Activated CD8-positive, alpha-beta T cell treated with anti-CD3 and anti-CD28 coated beads, Interleukin-2, amount 10 ng/mL, durations not matched to agents 7 days and 5 days (primary cell): ENCODE results near the gene ADCY4. TPM values are rescaled to one million over a fixed set of nuclear protein-coding genes. Genes with fewer than 3 reads are reported as not detected.

Experiments used
- ATAC-seq: fragments of 150-1000 bp; cut with Tn5 transposase; one replicate; pipeline ENCODE4 v1.10.0; 2021; ENCODE audit warnings: moderate library complexity
- CTCF ChIA-PET: fragments of 350-600 bp; sonication (Branson Sonifier 250); formaldehyde crosslinking; loops from one replicate; lab custom pipeline; 2021; ENCODE audit warnings: antibody characterized with exemption; lab: Charles Lee
- POLR2A ChIA-PET: fragments of 350-600 bp; sonication (Branson Sonifier 250); formaldehyde crosslinking; loops from one replicate; lab custom pipeline; 2021; ENCODE audit warnings: antibody characterized with exemption; lab: Charles Lee
- DNase-seq: peaks from one replicate; pipeline ENCODE4 v3.0.0-alpha.2; 2020
- H3K27ac Mint-ChIP-seq: one replicate; pipeline ENCODE4 v1.8.0; 2021; ENCODE audit warnings: mild to moderate bottlenecking, mixed read lengths
- H3K27me3 Mint-ChIP-seq: one replicate; pipeline ENCODE4 v1.8.0; 2021; ENCODE audit warnings: low read depth, mixed read lengths
- H3K36me3 Mint-ChIP-seq: one replicate; pipeline ENCODE4 v1.8.0; 2021; ENCODE audit warnings: low read depth, mixed read lengths
- H3K4me1 Mint-ChIP-seq: one replicate; pipeline ENCODE4 v1.8.0; 2021; ENCODE audit warnings: low read depth, mixed read lengths
- H3K4me3 Mint-ChIP-seq: one replicate; pipeline ENCODE4 v1.8.0; 2021; ENCODE audit warnings: mild to moderate bottlenecking, mixed read lengths
- H3K9me3 Mint-ChIP-seq: one replicate; pipeline ENCODE4 v1.8.0; 2022; ENCODE audit warnings: mixed read lengths; ENCODE audit not compliant: insufficient read depth
- total RNA-seq, 2 experiments: library from RNA; stranded (reverse); gene quantifications; one replicate each; pipeline ENCODE4 v1.2.3, GENCODE V29; 2021

The ADCY4 gene
- total RNA-seq, 2 experiments from 2014 or later = 3.4 to 4.7 TPM

DNA sequence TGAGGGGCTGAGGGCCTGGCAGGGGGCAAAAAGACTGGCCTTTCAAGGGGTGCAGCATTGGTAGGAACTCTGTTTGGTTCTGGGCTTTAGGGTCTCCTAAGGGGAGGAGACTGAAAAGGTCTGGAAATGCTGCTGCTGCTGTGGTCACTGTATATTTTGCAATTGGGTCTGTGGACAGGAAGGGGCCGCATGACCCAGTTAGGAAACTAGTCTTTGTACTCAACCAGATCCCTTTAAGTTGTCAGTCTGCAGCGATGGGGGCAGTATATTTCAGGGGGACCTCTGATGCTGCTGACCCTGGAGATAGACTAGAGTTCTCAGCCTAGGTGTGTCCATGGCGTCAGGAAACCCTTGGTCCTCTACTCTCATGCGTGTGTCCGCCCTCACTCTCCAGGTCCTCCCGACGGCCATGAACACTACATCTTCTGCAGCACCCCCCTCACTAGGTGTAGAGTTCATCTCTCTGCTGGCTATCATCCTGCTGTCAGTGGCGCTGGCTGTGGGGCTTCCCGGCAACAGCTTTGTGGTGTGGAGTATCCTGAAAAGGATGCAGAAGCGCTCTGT is 19.5 kb downstream of the ADCY4 start:
- Mint-ChIP-seq H3K4me3 (no peak overlapping the region), H3K27me3 (peaks cover 15% of the 10 kb centered on the region), H3K4me1 (peaks cover 61% of the 10 kb centered on the region), H3K27ac (peak overlapping the region; percentile 39), H3K36me3 (peaks cover 45% of the 10 kb centered on the region), H3K9me3 (no peaks in the 10 kb centered on the region)
- ChIA-PET POLR2A (no interaction called here), CTCF (interaction anchor here (9.2 kb wide), 1 partner anchor 15 kb away, joined by 142 read pairs; the partner anchor contains the start of gene ADCY4)
- DNase-seq = no peak
- ATAC-seq = no peak

DNA sequence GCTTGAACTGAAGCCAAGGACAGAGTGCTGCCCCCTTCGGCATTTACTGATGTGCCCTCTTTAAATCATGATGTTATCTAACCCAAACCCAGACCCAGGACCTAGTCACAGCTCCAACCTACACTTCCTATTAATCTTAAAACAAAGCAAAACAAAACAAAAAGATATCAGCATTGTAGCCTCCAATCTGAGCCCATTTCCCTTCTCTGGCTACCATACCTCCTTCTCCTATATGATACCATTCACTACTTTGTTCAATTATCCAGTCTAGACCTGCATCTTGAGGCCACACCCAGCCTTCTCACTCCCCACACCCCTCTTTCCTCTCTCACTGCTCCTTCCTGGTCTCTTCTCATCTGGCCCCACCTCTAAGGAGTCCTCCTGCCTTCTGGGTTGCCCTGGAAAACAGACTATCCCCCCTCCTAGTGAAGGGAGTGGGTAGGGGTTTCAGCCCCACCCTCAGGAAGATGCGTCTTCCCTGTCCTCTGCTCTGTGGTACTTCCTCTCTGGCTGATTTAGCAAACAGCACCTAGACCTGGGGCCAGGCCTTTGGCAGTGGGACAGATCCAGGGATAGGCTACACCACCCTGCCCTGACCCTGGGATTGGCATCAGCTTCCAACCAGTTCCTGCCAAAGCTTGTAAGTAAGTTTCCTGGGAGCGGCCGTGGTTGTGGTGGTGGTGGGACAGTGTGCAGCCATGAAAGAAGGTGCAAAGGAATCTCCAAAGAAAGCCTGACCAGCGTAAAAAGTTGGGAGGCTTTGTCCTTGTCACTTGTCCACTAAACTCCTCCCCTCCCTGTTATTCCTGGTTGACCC is 20.3 kb downstream of the ADCY4 start:
- peaks cover 48% of the 10 kb centered on the region for H3K36me3 Mint-ChIP-seq
- peak overlapping the region; percentile 72 for H3K4me3 Mint-ChIP-seq
- no peak for DNase-seq
- ChIA-PET CTCF (interaction anchor here (1.3 to 26.4 kb wide), 5 partner anchors 8 to 116 kb away, joined by 3 to 801 read pairs (median 94); partner anchors contain the start of genes ADCY4, CBLN3, GMPR2 and KHNYN), POLR2A (interaction anchor here (1.2 to 4.4 kb wide), 4 partner anchors 14 to 116 kb away, joined by 3 to 23 read pairs (median 5); partner anchors contain the start of genes CBLN3, KHNYN and TINF2)
- ATAC-seq = no peak
- peaks cover 9% of the 10 kb centered on the region for H3K27me3 Mint-ChIP-seq
- H3K27ac Mint-ChIP-seq = peak overlapping the region; percentile 94
- H3K9me3 Mint-ChIP-seq = no peaks in the 10 kb centered on the region
- H3K4me1 Mint-ChIP-seq = peaks cover 69% of the 10 kb centered on the region

DNA sequence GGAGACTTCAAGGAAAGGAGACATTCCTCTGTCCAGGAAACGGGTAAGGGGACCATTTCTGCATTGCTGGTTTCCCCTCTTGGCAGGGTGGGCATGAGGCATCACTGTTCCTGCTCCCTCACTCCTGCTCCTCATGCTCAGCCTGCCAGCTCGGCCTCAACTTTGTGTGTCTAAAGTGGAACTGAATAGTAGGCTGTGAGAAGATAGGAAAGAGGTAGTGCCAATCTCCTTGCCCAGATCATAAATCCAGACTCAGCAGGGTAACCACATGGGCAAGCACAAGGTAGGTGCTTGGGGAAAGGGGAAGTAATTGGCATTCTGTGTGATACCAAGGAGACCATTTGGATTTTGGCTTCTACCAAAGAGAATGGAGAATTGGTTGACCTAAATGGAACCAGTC is 21.0 kb downstream of the ADCY4 start:
- Mint-ChIP-seq H3K27me3 (peaks cover 6% of the 10 kb centered on the region), H3K4me3 (peak overlapping the region; percentile 72), H3K4me1 (peaks cover 75% of the 10 kb centered on the region), H3K9me3 (no peaks in the 10 kb centered on the region), H3K36me3 (peaks cover 54% of the 10 kb centered on the region), H3K27ac (peak overlapping the region; percentile 94)
- DNase-seq (no peak), ATAC-seq (no peak)
- POLR2A ChIA-PET = interaction anchor here (1.2 to 4.4 kb wide), 4 partner anchors 15 to 117 kb away, joined by 3 to 23 read pairs (median 5); partner anchors contain the start of genes CBLN3, KHNYN and TINF2
- CTCF ChIA-PET = interaction anchor here (0.8 to 26.4 kb wide), 6 partner anchors 9 to 117 kb away, joined by 3 to 801 read pairs (median 50); partner anchors contain the start of genes ADCY4, CBLN3, GMPR2 and KHNYN

DNA sequence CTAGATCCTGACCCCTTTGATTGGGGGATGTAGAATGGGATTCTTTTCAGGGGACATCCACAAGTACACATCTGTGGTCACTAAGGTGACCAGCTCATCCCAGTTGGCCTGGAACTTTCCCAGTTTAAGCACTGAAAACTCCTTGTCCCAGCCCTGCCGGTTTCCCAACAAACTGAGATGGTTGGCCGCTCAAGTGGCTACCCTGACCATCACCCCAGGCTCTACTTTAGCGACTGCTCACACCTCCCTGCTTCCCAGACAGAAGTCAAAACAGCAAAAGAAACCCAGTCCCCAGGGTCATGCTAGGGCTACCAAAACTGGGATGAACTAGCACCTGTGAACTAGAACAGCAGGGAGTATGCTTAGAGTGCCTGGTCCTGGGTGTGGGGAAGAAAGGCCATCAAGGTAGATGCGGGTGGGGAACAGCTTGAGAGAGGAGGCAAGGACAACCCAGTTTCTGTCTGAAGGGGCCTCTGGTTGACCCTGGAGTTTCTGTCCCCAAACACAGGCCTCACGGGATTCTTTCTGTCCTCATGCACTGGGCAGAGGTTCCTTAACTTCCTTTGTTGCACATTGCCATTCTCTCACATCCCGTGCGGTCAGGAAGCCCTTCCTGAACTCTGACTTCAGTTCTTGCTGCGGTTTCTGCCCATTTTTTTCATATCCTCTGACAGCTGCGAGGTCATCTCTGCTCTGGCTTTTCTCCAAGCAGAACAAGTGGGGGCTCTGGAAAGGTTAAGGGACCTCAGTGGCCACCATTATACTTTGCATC is 21.9 kb downstream of the ADCY4 start:
- POLR2A ChIA-PET = interaction anchor here (0.6 to 4.4 kb wide), 8 partner anchors 10 to 1347 kb away, joined by 3 to 23 read pairs (median 4); partner anchors contain the start of genes CBLN3, DHRS1, KHNYN and NOP9
- ATAC-seq = no peak

DNA sequence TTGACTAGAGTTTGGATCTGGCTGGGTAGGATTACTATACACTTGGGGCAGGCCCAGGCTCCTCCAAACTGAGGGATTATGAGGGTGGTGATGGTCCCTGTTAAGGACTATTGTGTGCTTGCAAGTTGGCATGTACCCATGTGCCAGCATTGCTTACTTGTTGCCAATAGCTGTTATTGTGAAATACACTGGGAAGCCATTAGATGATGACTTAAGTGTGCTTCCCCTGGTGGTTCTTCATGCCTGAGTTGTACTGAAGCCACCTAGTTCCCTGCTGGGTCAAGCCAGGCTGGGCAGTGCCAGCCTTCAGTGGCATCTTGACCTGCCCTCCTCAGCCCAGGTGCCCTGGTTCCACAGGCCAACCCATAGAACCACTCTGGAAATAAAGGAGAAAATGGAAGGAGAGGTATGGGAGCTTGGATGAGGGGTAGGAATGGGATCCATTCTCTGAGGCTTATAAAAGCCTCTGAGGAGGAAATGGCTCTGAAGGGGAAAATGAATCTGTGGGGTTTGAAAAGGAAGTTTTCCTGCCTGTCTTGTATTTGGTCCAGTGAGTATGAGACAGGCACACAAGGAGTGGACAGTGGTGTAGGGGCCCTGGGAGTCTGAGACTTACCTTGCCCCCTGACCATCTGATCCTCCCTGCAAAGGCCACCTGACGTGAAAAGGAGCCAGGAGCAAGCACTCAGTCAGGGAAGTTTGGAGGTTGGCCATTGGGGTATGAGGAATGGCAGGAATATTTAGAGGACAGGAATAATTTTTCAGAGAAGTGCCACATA is 22.8 kb downstream of the ADCY4 start:
- no peak for ATAC-seq
- POLR2A ChIA-PET = interaction anchor here (0.6 to 4.4 kb wide), 9 partner anchors 9 to 231 kb away, joined by 3 to 23 read pairs (median 4); partner anchors contain the start of genes CBLN3, DHRS1, KHNYN and NOP9
- DNase-seq = no peak
- CTCF ChIA-PET = interaction anchor here (0.9 to 26.4 kb wide), 10 partner anchors 10 to 175 kb away, joined by 3 to 801 read pairs (median 72); partner anchors contain the start of genes ADCY4, CBLN3, DHRS1 and GMPR2
- Mint-ChIP-seq H3K9me3 (no peaks in the 10 kb centered on the region), H3K27me3 (no peaks in the 10 kb centered on the region), H3K4me1 (peaks cover 85% of the 10 kb centered on the region), H3K36me3 (peaks cover 65% of the 10 kb centered on the region), H3K4me3 (peak overlapping the region; percentile 72), H3K27ac (peak overlapping the region; percentile 94)

More for the DNA sequence above, 21.9 kb downstream of the ADCY4 start:
- DNase-seq = peak; percentile 72
- Mint-ChIP-seq H3K36me3 (peaks cover 63% of the 10 kb centered on the region), H3K9me3 (no peaks in the 10 kb centered on the region), H3K4me3 (peak overlapping the region; percentile 72), H3K27me3 (peaks cover 2% of the 10 kb centered on the region), H3K27ac (peak overlapping the region; percentile 94), H3K4me1 (peaks cover 83% of the 10 kb centered on the region)
- CTCF ChIA-PET = interaction anchor here (0.8 to 26.4 kb wide), 9 partner anchors 9 to 124 kb away, joined by 3 to 801 read pairs (median 87); partner anchors contain the start of genes ADCY4, CBLN3, DHRS1 and GMPR2

DNA sequence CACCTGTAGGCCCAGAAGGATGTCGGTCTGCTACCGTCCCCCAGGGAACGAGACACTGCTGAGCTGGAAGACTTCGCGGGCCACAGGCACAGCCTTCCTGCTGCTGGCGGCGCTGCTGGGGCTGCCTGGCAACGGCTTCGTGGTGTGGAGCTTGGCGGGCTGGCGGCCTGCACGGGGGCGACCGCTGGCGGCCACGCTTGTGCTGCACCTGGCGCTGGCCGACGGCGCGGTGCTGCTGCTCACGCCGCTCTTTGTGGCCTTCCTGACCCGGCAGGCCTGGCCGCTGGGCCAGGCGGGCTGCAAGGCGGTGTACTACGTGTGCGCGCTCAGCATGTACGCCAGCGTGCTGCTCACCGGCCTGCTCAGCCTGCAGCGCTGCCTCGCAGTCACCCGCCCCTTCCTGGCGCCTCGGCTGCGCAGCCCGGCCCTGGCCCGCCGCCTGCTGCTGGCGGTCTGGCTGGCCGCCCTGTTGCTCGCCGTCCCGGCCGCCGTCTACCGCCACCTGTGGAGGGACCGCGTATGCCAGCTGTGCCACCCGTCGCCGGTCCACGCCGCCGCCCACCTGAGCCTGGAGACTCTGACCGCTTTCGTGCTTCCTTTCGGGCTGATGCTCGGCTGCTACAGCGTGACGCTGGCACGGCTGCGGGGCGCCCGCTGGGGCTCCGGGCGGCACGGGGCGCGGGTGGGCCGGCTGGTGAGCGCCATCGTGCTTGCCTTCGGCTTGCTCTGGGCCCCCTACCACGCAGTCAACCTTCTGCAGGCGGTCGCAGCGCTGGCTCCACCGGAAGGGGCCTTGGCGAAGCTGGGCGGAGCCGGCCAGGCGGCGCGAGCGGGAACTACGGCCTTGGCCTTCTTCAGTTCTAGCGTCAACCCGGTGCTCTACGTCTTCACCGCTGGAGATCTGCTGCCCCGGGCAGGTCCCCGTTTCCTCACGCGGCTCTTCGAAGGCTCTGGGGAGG is 23.9 kb downstream of the ADCY4 start, which contains the start of gene LTB4R:
TSS of gene LTB4R (plus strand) at position 857 of the 959 bp plus-strand sequence. CDS start 4,150 bp downstream, outside the sequence.
- peak within 1 kb of the TSS; percentile 72 for H3K4me3 Mint-ChIP-seq
- CTCF ChIA-PET = interaction anchor here (0.8 to 26.4 kb wide), 14 partner anchors 11 to 174 kb away, joined by 3 to 801 read pairs (median 8); partner anchors contain the start of genes ADCY4, CBLN3, DHRS1 and GMPR2
- DNase-seq = peak; percentile 77
- peaks cover 84% of the 10 kb centered on the region for H3K4me1 Mint-ChIP-seq
- peaks cover 75% of the 10 kb centered on the region for H3K36me3 Mint-ChIP-seq
- H3K9me3 Mint-ChIP-seq = no peaks in the 10 kb centered on the region
- peak; percentile 89 for ATAC-seq
- H3K27ac Mint-ChIP-seq = peak within 1 kb of the TSS; percentile 94
- POLR2A ChIA-PET = interaction anchor here (0.6 to 4.4 kb wide), 18 partner anchors 8 to 230 kb away, joined by 3 to 23 read pairs (median 4); partner anchors contain the start of genes CBLN3, CHMP4A, DHRS1 and IRF9
- no peaks in the 10 kb centered on the region for H3K27me3 Mint-ChIP-seq

DNA sequence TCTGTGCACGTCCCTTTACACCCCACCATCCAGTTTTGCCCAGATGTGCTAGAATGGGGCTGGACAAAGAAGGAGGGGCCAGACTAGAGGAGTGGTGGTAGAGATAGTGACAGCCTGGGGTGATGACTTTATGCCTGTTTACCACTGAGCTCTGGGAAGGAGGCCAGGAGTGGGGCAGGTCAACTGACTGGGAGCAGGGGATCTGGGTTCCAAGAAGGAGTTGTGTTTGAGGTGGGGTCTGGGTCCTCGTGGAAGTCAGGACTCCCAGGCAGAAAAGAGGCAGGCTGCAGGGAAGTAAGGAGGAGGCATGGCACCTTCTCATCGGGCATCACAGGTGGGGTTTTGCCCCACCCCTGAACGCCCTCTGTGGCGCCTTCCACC is 24.6 kb downstream of the ADCY4 start:
- Mint-ChIP-seq H3K4me3 (peak overlapping the region; percentile 72), H3K4me1 (peaks cover 78% of the 10 kb centered on the region), H3K36me3 (peaks cover 76% of the 10 kb centered on the region), H3K27ac (peak overlapping the region; percentile 94), H3K27me3 (no peaks in the 10 kb centered on the region), H3K9me3 (no peaks in the 10 kb centered on the region)
- ATAC-seq = no peak
- no peak for DNase-seq
- POLR2A ChIA-PET = interaction anchor here (0.6 to 4.4 kb wide), 13 partner anchors 8 to 174 kb away, joined by 3 to 23 read pairs (median 4); partner anchors contain the start of genes CBLN3, CHMP4A, DHRS1 and IRF9
- CTCF ChIA-PET = interaction anchor here (0.8 to 26.4 kb wide), 14 partner anchors 11 to 149 kb away, joined by 3 to 801 read pairs (median 30); partner anchors contain the start of genes ADCY4, CBLN3, DHRS1 and GMPR2

DNA sequence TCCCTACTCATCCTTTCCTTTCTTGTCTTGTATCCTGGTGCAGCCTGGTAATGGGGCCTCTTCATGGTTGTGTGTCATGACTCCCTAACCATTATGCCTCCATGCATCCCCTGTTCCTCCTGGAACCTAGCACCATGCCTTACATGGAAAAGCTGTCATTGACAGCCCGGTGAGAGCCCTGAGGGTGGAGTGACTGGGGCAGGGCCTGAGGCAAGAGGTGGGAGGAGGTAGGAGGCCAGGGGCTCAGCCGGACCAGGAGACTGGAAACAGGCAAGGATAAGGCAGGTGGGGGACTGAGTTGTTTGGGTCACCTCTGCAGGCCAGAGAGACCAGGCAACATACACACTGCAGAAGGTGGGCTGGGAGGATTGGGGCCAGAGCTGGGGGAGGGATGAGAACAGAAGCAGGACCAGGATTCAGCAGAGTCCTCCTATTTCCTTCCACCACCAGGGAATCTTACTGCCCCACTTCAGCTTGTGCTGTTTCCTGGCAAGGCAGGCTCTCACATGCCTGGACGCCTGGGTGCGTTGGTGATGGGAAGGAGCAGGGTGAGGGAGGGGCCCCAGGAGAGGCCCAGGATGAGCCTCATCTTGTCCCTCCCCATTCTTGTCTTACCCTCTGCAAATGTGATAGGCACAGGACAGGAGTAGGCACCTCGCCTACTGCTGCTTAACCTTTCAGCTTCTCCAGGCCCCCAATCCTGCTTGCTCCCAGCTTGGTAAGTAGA is 25.2 kb downstream of the ADCY4 start, which contains the start of gene LTB4R2:
TSS of gene LTB4R2 (plus strand) at position 603 of the 727 bp plus-strand sequence. CDS start 525 bp downstream, outside the sequence.
- no peak for ATAC-seq
- Mint-ChIP-seq H3K27me3 (no peaks in the 10 kb centered on the region), H3K4me3 (peak within 1 kb of the TSS; percentile 72), H3K9me3 (no peaks in the 10 kb centered on the region), H3K36me3 (peaks cover 79% of the 10 kb centered on the region), H3K4me1 (peaks cover 73% of the 10 kb centered on the region), H3K27ac (peak within 1 kb of the TSS; percentile 94)
- POLR2A ChIA-PET = interaction anchor here (0.7 to 4.4 kb wide), 12 partner anchors 9 to 174 kb away, joined by 3 to 23 read pairs (median 4); partner anchors contain the start of genes CBLN3, CHMP4A, DHRS1 and IRF9
- CTCF ChIA-PET = interaction anchor here (0.8 to 26.4 kb wide), 20 partner anchors 10 to 192 kb away, joined by 3 to 801 read pairs (median 12); partner anchors contain the start of genes ADCY4, CBLN3, DHRS1 and GMPR2
- no peak for DNase-seq
